ENCODE results near the gene PTRHD1. TPM values are rescaled to one million over a fixed set of nuclear protein-coding genes. Genes with fewer than 3 reads are reported as not detected.
"Not testable (repeated sequence)": the region's sequence is repeated elsewhere in the genome, so short reads cannot be mapped to it uniquely, and the experiment has no call there.

The PTRHD1 gene, protein sequence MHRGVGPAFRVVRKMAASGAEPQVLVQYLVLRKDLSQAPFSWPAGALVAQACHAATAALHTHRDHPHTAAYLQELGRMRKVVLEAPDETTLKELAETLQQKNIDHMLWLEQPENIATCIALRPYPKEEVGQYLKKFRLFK
- total RNA-seq (2014; rRNA removed; shearing (Covaris generic)) = 39.7 and 47.8 TPM in 2 replicates
- polyA plus RNA-seq (2014; cell fraction: nucleus; rRNA removed) = 22.5 and 22.7 TPM in 2 replicates

DNA sequence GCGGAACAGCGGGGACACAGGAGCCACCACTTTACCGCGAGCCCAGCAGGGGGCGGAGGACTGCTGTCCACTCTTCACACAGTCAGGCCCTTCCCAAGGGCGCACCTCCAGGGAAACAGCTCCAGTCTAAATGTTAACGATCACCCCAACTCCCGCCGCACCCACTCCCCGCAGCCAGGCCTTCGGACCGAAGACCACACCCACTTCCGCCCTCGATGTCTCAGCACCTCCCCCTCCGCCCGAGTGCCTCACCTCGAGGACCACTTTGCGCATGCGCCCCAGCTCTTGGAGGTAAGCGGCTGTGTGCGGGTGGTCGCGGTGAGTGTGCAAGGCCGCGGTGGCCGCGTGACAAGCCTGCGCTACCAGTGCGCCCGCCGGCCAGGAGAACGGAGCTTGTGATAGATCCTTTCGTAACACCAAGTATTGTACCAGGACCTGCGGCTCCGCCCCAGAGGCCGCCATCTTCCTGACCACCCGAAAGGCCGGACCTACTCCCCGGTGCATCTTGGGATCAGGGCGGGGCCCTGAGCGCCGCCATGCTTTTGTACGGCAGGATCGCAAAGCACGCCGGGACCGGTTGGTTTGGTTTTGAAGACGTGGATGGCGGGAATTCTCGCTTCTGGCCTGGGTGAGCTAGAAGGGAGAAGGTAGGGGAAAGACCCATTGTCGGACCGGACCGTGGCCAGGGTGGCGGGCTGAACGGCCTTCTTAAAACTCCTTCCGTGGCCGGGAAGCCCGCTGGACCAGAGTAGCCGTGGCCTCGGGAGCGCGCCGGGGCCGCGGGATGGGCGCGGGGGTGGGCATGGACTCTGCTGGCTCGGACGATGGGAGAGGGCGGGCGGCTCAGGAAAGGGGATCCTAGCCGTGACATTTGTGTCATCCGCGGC is at the start of gene PTRHD1, which contains the start of gene CENPO:
Gene PTRHD1, minus strand, starts transcription at position 518 of the 887 bp plus-strand sequence. Its CDS starts 14 bp downstream, at position 504.
Gene CENPO, plus strand, starts transcription at position 552 of the 887 bp plus-strand sequence. CDS start 495 bp downstream, outside the sequence.
- DNase-seq (ENCODE audit: extremely low read depth, low read depth) = peak; percentile 97

DNA sequence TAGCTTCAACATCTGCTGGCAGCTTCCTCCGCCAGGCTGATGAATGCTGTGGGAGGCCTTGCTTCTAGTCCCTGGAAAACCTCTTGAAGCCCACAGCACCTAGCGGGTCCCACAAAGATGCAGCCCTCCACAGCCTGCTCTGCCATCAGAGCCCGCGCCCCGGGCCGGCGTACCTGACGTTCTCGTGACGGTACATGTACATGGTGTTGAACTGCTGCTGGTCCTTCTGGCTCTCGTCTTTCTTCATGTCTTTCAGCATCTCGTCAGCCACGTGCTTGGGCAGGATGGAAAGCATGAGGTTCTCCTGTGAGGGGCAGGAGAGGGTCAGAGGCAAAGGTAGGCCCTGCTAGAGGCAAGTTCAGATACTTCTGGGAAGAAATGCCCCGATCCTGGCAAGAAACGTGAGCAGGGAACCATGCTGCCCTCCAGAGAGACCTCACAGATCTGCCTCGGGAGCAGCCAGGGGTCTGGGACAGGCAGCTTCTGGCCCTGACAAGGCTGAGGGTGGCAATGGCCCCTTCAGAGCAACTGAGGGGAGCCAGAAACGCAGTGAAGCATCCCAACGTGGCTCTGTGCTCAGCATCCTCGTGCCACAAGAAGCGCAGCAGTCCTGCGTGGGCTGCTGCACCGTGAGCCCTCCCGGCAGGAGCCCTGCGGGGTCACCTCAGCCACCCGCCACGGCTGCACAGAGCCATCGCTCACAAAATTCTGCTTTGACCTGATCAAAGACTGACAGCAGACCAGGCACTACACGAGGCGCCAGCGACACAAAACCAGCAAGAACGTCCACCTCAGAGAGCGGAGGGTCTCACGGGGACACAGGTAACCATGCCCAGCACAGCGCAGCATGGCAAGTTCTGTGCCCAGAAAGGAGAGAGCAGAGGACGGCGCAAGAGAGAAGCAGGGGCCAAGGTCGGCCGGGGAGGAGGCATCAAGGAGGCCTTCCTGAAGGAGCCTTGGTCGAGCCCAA is 49.2 kb upstream of the PTRHD1 start:
- no peak for DNase-seq (ENCODE audit: extremely low read depth, low read depth)

DNA sequence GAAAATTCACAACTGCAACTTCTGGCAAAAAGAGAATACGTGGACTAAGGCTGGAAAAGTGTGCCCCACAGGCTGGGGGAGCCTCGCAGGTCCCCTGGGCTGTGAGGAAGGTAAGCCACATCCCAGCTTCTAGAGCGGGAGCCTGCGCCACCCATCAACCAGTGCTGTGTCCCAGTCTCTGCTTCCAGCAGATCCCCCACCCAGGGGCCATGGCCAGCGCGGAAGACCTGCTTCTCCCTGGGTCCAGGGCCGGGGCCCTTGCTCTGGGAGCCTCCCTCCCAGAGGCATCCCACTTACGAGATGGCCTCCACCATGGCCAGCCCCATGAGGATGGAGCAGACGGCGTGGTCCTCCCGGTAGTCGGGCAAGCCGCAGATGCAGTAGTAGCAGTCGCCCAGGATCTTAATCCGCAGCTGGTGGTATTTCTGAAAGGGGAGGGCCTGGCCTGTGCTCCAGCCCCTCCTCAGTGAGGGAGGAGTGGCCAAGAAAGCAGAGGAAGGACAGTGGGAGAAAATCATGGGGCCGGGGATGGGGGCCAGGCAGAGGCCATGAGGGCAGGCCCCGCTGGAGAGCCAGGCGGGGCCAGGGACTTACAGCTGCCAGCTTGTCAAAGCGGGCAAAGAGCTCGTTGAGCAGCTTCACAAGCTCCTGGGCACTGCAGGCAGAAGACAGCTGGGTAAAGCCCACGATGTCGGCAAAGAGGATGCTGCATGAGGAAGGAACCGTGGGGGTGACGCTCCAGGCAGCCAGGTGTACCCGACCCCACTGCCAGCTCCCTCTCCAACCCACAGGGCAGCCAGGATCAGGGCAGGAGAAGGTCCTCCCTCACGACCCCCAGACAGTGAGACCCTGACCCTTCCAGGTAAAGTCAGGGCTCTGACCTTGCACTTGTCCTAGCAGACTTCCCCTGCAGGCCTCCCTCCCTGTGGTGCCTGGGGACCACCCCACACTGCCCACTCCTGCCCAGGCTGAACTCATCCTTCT is 48.1 kb upstream of the PTRHD1 start:
- DNase-seq (ENCODE audit: extremely low read depth, low read depth) = no peak

DNA sequence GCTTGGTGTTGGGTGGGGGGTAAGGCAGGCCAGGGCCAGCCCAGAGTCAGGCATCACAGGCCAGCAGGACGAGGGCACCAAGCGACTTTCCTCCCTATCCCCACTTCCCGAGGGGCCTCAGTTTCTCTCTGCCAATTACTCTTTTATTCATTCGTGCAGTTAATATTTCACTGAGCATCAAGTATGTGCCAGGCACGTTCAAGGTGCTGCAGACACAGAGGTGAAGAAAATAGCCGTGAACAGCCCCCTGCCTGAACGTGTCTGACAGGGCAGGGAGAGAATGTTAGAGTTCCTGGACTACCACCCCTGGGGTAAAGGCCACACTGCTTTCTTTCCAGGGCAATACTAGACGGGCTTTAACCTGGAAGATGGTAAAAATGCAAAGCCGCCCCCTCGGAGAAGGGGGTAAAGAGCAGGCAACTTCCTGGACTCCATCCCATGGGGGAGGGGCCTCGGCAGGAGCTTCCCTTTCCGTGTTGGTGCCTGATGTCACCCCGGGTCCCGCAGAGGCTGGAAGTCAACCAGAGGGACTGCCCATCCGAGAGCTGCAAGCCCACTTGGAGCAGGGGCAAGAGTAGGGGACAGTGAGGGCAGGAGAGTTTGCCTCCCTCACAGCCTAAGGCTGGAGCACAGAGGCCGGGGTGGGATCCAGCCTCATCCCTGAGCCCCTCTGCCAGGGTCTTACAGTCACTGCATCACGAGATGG is 47.1 kb upstream of the PTRHD1 start:
- no peak for DNase-seq (ENCODE audit: extremely low read depth, low read depth)

DNA sequence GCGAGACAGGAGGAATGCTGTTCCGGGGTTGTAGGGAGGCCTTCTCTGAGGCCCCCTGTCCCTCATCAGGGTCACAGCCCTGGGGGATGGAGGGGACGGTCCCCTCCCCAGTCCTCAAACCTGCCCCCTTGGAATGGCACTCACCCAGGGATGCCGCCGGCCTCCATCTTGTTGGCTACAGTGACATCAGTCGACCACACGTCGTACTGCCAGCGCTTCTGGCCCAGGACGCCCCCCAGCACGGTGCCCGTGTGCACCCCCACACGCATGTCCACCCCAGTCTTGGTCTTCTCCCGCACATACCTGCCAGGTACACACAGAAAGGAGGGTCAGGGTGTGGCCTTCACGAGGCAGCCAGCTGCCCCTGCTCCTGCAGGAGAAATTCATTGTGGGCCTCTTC is 46.5 kb upstream of the PTRHD1 start:
- DNase-seq (ENCODE audit: extremely low read depth, low read depth) = no peak

DNA sequence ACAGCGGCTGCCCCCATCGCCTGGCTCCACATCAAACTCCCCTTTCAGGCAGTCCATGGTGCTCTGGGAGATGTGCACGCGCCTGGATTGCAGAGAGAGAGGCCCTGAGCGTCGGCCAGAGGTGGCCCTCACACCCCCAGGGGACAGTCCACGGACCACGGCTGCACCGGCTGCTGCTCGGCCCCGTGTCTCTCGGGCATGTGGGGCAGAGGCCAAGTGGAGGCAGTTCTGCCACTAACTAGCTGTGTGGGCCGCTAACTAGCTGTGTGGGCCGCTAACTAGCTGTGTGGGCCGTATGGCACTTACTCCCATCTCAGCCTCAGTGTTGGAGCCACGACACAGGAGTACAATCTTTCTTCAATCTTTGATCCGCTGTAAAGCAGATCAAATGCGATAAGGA is 45.4 kb upstream of the PTRHD1 start:
- no peak for DNase-seq (ENCODE audit: extremely low read depth, low read depth)

DNA sequence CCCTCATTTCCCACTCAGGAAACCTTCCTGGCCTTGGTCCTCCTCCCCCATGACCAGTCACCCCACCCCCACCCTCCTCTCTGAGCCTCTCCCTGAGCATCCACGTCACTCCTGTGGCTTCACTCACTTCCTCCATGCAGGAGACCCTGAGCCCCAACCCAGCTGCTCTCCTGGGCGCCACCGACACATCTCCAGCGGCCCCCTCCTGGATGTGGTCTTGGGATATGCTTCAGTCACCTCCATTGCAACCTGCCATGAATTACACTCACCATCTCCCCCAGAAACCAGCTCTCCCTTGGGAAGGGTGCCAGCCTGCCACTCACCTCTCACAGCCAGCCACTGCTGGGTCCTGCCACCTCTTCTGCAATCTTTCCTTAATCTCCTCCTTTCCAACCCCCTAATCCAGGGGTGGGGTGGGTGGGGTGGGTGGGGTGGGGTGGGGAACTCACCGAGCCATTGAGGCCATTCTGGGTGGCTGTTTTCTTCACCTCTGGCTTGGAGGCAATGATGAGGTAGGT is 44.9 kb upstream of the PTRHD1 start:
- DNase-seq (ENCODE audit: extremely low read depth, low read depth) = no peak

DNA sequence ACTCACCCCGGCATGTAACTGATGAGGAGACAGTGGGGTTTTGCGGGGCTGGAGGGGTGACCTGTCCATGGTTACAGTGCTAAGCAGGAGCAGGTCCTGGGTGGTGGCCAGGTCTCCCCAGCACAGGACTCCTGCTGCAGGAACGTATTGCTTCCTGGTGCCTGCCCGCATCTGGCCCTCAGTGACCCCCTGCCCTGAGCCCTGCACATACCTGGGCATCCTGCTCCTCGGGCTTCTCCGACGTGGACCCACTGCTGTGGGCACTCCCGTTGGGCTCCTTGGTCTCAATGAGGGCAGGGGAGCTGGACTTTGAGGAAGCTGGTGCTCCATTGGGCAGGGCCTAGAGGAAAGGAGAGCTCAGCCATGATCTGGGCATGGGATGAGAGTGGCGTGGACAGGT is 43.5 kb upstream of the PTRHD1 start:
- no peak for DNase-seq (ENCODE audit: extremely low read depth, low read depth)

DNA sequence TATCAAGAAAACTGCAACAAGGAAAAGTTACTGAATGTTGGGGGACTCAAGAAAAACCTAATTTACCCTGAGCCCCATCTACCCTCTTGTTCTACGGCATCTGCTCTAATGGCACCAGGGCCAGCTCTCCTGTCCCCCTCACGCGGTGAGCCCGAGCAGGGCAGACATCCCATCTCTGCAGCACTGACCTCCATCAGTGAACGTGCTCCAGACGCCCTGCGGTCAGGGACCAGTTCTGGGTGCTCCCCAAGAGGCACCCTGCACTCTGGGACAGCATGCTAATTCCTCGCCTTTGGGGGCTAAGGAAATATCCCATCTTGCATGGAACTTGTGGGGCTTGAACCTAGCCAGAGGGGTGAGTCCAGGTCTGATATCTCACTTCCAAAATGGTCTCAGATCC is 43.0 kb upstream of the PTRHD1 start:
- no peak for DNase-seq (ENCODE audit: extremely low read depth, low read depth)

DNA sequence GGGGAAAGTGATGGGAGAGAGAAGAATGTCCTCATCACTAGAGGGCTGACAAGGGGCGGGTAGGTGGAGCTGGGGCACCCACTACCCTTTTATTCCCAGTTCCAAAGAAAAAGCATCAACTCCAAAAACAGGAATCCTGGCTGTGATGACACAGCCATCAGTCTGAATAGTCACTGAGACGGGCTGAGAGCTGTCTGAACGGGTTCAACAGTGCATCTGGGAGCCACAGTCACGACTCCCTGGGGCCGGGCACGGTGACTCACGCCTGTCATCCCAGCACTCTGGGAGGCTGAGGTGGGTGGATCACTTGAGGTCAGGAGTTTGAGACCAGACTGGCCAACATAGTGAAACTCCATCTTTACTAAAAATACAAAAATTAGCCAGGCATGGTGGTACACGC is 42.2 kb upstream of the PTRHD1 start:
- DNase-seq (ENCODE audit: extremely low read depth, low read depth) = not testable (repeated sequence)

DNA sequence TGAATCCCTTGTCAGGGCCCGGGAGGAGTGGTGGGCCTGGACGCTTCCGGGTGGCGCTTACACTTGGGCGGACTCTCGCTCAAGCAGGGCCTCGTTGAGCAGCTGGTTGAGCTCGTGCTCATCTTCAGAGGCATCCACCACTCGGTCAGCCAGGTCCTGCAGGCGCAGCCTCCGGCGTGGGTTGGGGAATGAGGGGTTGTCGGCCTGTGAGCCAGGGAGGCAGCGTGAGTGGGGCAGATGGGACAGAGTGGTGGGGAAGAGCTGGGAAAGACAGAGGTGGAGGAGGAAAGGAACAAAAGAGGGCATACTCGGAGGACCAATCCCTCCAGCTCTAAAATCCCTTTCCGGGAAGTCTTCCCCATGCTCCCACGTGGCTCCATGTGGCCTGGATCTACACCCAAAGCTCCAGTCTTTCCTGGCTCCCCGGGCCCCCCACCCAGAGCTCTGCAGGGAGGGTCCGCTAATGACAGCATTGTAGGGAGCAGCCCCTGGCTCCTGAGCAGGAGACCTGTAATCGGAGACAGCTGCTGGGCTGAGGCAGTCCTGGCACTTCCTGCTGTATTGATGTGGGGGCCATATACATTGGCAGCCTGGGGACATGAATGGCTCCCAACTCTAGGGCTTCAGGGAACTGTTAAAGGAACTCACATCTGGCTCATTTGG is 41.7 kb upstream of the PTRHD1 start:
- DNase-seq (ENCODE audit: extremely low read depth, low read depth) = no peak

DNA sequence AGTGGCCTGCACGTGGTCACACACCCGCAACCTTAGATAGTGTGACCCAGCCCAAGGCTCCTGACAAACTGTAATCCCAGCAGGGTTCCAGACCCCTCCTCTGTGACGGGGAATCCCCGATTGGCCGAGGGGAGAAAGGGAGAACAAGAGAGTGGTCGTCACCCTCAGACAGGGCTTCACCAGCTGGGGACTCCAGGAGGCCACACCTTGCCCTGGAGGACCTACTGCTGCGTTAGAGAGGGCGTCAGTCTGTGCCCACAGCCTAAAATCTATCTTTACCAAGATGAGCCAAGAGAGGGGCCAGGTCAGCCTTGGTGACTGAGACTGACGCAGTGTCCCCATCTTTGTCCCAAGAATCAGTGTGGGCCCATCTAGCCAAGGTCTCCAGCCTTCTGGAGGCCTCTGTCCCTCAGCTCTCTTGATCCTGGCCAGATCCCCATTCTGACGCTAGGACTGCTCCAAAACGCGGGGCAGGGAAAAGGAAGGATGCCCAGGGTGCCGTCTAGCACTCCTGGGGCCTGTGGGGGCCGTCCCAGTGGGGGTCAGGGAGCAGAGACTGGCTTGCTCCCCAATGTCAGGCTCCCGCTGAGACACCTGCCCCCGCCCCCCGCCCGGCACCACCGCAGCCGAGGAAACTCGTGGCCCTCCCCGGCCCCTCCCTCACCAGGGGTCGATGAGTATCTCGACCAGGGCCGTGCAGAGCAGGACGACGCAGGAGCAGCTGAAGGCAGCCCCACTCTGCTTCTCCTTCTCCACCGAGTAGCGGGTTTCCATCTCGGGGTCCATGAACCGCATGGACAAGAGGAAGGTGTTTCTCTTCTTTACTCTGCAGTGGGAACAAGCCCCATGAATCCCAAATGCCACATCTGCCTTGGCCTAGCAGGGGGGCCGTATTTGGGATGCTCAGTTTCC is 40.9 kb upstream of the PTRHD1 start:
- no peak for DNase-seq (ENCODE audit: extremely low read depth, low read depth)

DNA sequence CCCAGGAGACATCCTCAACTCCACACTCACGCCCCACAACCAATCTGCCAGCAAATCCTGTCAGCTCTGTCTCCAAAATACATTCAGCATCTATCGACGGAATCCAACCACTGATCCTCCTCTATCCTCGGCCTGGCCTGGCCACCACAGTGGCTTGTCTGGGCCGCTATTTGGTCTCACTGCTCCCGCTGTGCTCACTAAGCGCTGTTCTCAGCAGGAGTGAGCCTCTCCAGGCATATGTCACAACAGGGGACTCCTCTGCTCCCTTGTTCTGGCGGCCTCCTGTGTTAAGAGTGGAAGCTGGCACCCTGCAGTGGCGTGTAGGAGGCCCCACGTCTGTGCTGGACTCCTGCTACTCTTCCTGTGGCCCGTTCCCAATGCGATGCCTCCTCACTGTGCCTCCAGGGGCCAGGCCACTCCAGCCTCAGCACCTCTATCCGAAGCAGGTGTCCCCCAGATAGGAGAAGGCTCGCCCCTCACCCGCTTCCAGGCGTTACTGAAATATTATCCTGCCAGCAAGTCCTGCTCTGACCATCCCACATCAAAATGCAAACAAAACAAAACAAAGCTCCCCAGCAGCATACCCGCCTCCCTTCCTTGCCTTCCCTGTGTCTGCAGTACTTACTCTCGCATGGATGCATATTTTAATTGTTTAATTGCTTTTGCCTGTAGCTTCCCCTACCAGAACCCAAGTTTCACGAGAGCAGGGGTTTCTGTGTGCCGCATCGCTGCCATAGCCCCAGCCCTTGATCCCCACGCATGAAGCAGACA is 39.9 kb upstream of the PTRHD1 start:
- DNase-seq (ENCODE audit: extremely low read depth, low read depth) = no peak

DNA sequence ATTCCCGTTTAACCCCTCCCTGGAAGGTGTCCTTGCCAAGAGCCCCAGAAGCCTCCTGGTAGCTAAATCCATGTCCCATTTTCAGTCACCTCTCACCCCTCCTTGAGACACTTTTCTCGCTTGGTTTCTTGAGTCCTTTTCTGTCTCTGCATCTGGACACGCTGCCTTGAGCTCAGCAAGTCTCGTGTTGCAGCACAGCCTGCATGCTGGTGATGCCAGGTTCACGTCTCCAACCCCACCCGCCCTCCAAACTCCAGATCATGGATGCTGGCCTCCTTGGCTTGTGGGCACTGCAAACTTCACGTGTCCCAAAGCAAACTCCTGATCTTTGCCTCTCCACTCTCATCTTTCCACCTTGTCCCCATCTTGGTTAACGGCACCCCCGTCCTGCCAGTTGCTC is 39.3 kb upstream of the PTRHD1 start:
- DNase-seq (ENCODE audit: extremely low read depth, low read depth) = no peak

DNA sequence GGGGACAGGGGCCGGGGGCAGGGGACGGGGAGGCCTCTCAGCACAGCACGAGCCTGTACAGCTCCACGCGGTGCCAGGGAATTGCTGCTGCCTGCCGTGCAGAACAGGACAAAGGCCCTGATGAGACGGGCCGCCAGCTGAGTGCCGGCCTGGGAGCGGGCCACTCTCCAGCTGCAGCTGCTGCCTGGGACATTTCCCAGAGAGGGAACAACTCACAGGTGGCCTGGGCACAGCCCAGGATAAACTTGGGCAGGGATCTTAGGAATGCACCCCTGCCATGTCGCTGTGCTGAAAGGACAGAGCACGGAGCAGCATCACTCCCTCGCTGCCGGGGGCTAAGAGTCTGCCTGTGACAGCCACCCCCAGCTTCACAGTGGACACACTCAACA is 38.9 kb upstream of the PTRHD1 start:
- DNase-seq (ENCODE audit: extremely low read depth, low read depth) = no peak

Data from NCI-H460 (cell line).